Nephron progenitor cell (in vitro differentiated cells): ENCODE measurements around the gene EGLN2.

Experiments
- DNase-seq: peaks from one replicate; pipeline ENCODE4 v3.0.0; 2021
- H3K27ac Mint-ChIP-seq: 2 replicates; pipeline ENCODE4 v1.8.0; 2021; ENCODE audit warnings: mild to moderate bottlenecking, moderate library complexity, mixed read lengths
- H3K27me3 Mint-ChIP-seq: 2 replicates; pipeline ENCODE4 v1.8.0; 2021; ENCODE audit warnings: mild to moderate bottlenecking, low read depth, mixed read lengths; ENCODE audit not compliant: poor library complexity
- H3K36me3 Mint-ChIP-seq: 2 replicates; pipeline ENCODE4 v1.8.0; 2021; ENCODE audit warnings: low read depth, mixed read lengths
- H3K4me1 Mint-ChIP-seq: 2 replicates; pipeline ENCODE4 v1.8.0; 2021; ENCODE audit warnings: mixed read lengths
- H3K4me3 Mint-ChIP-seq: 2 replicates; pipeline ENCODE4 v1.8.0; 2021; ENCODE audit warnings: mild to moderate bottlenecking, moderate library complexity, mixed read lengths
- H3K9me3 Mint-ChIP-seq: 2 replicates; pipeline ENCODE4 v1.8.0; 2021; ENCODE audit warnings: mild to moderate bottlenecking, moderate library complexity, mixed read lengths
- TF ChIP-seq, protein P1 (sequence below): fragments of 200-600 bp; sonication (generic); IDR thresholded peaks from 2 replicates; pipeline ENCODE4 v1.5.0; 2021; ENCODE audit warnings: antibody characterized with exemption

EGLN2 gene

DNA sequence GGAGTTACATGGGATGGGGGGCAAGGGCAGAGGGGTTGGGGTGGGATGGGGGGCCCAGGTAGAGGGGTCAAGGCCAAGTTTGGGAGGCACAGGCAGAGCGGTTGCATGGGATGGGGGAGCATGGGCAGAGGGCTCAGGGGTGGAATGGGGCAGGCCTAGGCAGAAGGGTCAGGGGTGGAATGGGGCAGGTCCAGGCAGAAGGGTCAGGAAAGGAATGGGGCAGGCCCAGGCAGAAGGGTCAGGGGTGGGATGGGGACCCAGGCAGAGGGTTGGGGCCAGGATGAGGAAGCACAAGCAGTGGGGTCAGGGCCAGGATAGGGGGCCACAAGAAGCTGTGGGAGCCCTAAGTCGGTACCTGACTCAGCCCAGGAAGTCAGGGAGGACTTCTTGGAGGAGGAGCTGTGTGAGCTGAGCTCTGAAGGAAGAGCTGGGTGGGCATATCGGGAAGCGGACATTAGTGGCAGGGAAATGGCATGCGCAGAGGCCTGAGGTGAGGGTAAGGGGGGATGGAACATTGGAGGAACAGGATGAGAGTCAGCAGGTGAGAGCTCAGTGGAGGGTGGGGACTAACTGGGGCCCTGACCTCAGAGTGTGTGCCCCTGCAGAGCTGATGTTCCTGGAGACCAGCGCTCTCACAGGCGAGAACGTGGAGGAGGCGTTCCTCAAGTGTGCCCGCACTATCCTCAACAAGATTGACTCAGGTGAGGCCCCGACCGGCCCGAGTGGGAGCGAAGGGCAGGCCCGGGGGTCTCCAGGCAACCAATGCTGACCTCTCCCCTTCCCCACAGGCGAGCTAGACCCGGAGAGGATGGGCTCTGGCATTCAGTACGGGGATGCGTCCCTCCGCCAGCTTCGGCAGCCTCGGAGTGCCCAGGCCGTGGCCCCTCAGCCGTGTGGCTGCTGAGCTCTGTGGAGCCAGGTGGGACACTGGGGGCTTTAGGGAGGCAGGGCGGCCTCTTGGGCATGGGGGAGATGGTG is 12.6 kb upstream of the EGLN2 start:
- TF ChIP-seq, protein P1, sequence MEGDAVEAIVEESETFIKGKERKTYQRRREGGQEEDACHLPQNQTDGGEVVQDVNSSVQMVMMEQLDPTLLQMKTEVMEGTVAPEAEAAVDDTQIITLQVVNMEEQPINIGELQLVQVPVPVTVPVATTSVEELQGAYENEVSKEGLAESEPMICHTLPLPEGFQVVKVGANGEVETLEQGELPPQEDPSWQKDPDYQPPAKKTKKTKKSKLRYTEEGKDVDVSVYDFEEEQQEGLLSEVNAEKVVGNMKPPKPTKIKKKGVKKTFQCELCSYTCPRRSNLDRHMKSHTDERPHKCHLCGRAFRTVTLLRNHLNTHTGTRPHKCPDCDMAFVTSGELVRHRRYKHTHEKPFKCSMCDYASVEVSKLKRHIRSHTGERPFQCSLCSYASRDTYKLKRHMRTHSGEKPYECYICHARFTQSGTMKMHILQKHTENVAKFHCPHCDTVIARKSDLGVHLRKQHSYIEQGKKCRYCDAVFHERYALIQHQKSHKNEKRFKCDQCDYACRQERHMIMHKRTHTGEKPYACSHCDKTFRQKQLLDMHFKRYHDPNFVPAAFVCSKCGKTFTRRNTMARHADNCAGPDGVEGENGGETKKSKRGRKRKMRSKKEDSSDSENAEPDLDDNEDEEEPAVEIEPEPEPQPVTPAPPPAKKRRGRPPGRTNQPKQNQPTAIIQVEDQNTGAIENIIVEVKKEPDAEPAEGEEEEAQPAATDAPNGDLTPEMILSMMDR, result no peak
- H3K27ac Mint-ChIP-seq, result peak overlapping the region; percentile 87
- H3K27me3 Mint-ChIP-seq, result peaks cover 5% of the 10 kb centered on the region
- H3K36me3 Mint-ChIP-seq, result peaks cover 4% of the 10 kb centered on the region
- H3K4me1 Mint-ChIP-seq, result peaks cover 41% of the 10 kb centered on the region
- DNase-seq, result no peak
- H3K4me3 Mint-ChIP-seq, result no peak overlapping the region
- no peaks in the 10 kb centered on the region for H3K9me3 Mint-ChIP-seq

DNA sequence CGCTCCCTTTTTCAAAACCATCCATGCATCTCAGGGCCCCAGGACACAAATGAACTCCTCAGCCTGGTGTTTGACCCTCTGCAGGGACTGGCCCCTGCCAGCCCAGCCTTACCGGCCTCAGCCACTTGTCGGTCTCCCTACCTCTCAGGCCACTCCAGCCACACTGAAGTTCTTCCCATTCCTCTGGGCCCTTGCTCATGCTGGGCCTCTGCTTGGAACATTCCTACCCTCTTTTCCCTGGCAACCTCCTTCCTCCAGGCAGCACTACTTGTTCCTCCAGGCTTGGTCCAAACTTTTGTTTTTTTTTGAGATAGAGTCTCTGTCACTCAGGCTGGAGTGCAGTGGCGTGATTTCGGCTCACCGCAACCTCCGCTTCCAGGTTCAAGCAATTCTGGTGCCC is 7.6 kb upstream of the EGLN2 start:
- TF ChIP-seq, protein P1, result no peak
- Mint-ChIP-seq H3K4me3 (no peak overlapping the region), H3K36me3 (peaks cover 6% of the 10 kb centered on the region), H3K4me1 (peaks cover 32% of the 10 kb centered on the region), H3K27me3 (peaks cover 7% of the 10 kb centered on the region), H3K27ac (peak overlapping the region; percentile 92), H3K9me3 (no peaks in the 10 kb centered on the region)
- no peak for DNase-seq

DNA sequence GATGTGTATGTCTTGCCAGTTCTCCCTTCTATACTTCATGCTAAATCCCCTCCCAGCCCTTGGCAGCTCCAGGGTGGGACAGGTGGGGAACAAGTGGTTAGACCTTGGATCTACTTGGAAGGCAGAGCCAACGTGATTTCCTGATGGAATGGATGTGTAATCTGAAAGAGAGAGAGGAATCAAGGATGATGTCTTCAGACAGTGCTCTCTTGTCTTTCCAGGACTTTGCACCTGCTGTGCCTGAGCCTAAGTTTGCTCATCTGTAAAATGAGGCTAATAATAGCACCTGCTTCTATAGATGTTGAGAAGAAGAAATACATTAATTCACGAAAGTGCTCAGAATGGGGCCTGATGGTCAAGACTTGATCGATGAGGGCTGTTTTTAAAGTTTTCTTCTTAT is 7.0 kb upstream of the EGLN2 start:
- Mint-ChIP-seq H3K9me3 (no peaks in the 10 kb centered on the region), H3K4me1 (peaks cover 26% of the 10 kb centered on the region), H3K27me3 (peaks cover 7% of the 10 kb centered on the region), H3K4me3 (no peak overlapping the region), H3K27ac (peak overlapping the region; percentile 51), H3K36me3 (peaks cover 6% of the 10 kb centered on the region)
- DNase-seq, result no peak
- TF ChIP-seq, protein P1, result no peak

DNA sequence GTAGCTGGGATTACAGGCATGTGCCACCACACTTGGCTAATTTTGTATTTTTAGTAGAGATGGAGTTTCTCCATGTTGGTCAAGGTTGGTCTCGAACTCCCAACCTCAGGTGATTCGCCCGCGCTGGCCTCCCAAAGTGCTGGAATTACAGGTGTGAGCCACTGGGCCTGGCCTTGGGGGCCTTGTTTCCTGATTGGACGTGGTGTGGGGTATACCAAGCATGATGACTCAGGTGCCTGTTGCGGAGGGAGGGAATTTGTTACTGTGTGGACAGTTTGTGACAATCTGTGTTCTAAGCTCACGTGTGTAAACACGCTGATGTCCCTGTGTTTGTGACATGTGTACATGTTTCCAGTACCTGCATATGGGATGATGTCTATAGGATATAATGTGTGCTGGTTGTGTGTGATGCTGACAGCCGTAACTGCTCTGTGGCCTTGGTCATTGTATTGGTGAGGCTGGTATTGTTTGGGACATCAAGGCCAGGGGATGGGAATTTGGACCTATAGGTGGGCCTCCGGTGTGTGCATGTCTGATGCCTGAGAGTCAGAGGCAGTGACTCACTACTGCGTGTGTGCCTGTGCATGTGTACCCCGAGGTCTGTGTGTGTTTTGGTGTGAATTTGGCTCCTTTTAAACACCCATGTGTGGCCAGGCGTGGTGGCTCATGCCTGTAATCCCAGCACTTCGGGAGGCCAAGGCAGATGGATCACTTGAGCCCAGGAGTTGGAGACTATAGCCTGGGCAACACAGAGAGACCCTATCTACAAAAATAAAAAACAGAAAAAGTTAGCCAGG is 1.6 kb upstream of the EGLN2 start:
- Mint-ChIP-seq H3K27me3 (no peaks in the 10 kb centered on the region), H3K4me3 (peak overlapping the region; percentile 92), H3K27ac (no peak overlapping the region), H3K9me3 (no peaks in the 10 kb centered on the region), H3K4me1 (peaks cover 29% of the 10 kb centered on the region), H3K36me3 (peaks cover 6% of the 10 kb centered on the region)
- no peak for DNase-seq
- TF ChIP-seq, protein P1, result no peak

DNA sequence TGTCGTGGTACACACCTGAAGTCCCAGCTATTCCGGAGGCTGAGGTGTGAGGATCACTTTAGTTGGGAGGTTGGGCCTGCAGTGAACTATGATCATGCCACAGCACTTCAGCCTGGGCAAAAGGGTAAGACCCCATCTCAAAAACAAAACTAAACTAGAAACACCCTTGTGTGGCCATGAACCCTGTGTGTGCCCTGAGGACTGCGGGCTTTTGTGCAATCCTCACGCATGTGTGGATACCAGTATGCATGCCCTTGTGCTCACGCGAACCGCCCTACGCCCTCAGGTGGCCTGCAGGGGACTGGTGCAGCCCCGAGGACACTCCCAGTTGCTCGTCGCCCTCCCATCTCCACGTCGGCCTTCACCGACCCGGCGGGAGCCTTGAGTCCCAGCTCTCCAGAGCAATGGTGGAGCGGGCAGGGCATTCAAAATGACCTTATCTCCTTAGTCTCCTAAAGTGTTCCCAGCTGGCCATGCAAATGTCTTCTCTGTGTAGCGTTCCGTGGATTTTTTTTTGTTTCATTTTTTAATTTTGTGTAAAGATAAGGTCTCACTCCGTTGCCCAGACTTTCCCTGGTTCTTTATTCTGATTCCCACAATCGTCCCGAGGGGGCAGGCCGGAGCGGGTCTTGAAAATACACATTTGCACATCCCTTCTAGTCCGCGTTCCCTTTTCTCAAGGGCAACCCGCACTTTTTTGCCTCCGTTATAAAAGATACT is 868 bp upstream of the EGLN2 start:
- H3K9me3 Mint-ChIP-seq, result no peaks in the 10 kb centered on the region
- TF ChIP-seq, protein P1, result no peak
- no peaks in the 10 kb centered on the region for H3K27me3 Mint-ChIP-seq
- peak; percentile 67 for DNase-seq
- peak overlapping the region; percentile 96 for H3K27ac Mint-ChIP-seq
- peak overlapping the region; percentile 92 for H3K4me3 Mint-ChIP-seq
- H3K4me1 Mint-ChIP-seq, result peaks cover 37% of the 10 kb centered on the region
- H3K36me3 Mint-ChIP-seq, result peaks cover 9% of the 10 kb centered on the region
